H1 (cell line): Measurements from ENCODE around the gene PTCRA. TPM values are rescaled to one million over a fixed set of nuclear protein-coding genes. Genes with fewer than 3 reads are reported as not detected.

Experiments used
- CTCF ChIA-PET: fragments of 300-600 bp; sonication (Branson Sonifier 250); formaldehyde crosslinking; loops from one replicate; lab custom pipeline; 2021; ENCODE audit not compliant: partially characterized antibody; lab: Charles Lee
- POLR2A ChIA-PET: fragments of 300-600 bp; sonication (Branson Sonifier 250); formaldehyde crosslinking; loops from one replicate; lab custom pipeline; 2021; ENCODE audit warnings: inconsistent platforms; ENCODE audit not compliant: partially characterized antibody; lab: Charles Lee
- DNase-seq, 2 experiments: peaks; one replicate each; pipeline versions ENCODE4 v3.0.0 to v3.0.0-alpha.2; 2010 to 2022; ENCODE audit warnings: low spot score in 2 of 2, low read depth in 1 of 2, mixed read lengths in 1 of 2
- FAIRE-seq: peaks from 2 replicates; lab custom pipeline; 2011; peaks lifted over from hg19 to GRCh38; lab: Jason Lieb, UNC
- H2AFZ ChIP-seq: 2 replicates; pipeline ENCODE4 v1.8.1; 2012; ENCODE audit warnings: low read length, inconsistent platforms
- H2AK5ac ChIP-seq: 2 replicates; pipeline ENCODE4 v1.6.1; 2013; ENCODE audit warnings: low read depth, low read length
- H2BK120ac ChIP-seq: replicated peaks from 2 replicates; pipeline ENCODE3; 2013; ENCODE audit warnings: low read depth, low read length, inconsistent platforms
- H2BK12ac ChIP-seq: 2 replicates; pipeline ENCODE4 v1.6.1; 2013; ENCODE audit warnings: low read depth, low read length
- H2BK15ac ChIP-seq: 2 replicates; pipeline ENCODE4 v1.6.1; 2013; ENCODE audit warnings: low read length
- H2BK20ac ChIP-seq: 2 replicates; pipeline ENCODE4 v1.6.1; 2013; ENCODE audit warnings: low read length
- H2BK5ac ChIP-seq: 2 replicates; pipeline ENCODE4 v1.6.1; 2013; ENCODE audit warnings: low read depth, low read length
- H3K14ac ChIP-seq: 2 replicates; pipeline ENCODE4 v1.6.1; 2013; ENCODE audit warnings: inconsistent platforms; ENCODE audit not compliant: insufficient read length
- H3K18ac ChIP-seq: 2 replicates; pipeline ENCODE4 v1.6.1; 2013; ENCODE audit warnings: low read length; ENCODE audit errors: extremely low read depth
- H3K23ac ChIP-seq: 2 replicates; pipeline ENCODE4 v1.6.1; 2013; ENCODE audit warnings: inconsistent platforms; ENCODE audit not compliant: insufficient read length
- H3K23me2 ChIP-seq: 2 replicates; pipeline ENCODE4 v1.6.1; 2013; ENCODE audit warnings: low read depth, low read length
- H3K27ac ChIP-seq: 2 replicates; pipeline ENCODE4 v1.6.1; 2011; ENCODE audit warnings: low read depth, low read length, inconsistent platforms
- H3K27me3 ChIP-seq, 4 experiments: replicated peaks in 1 of 4; 1 replicate in 1 of 4; 2 replicates in 3 of 4; pipeline versions ENCODE4 v1.6.1 to v1.8.1; 2011 to 2013; ENCODE audit warnings: low read length in 3 of 4, mild to moderate bottlenecking in 3 of 4, inconsistent platforms in 2 of 4, mixed read lengths in 2 of 4, moderate library complexity in 1 of 4; ENCODE audit not compliant: control insufficient read depth in 3 of 4, insufficient read depth in 3 of 4; ENCODE audit errors: extremely low read depth in 1 of 4
- H3K36me3 ChIP-seq, 4 experiments: 2 replicates each; pipeline versions ENCODE4 v1.6.1 to v1.8.1; 2011 to 2013; ENCODE audit warnings: mild to moderate bottlenecking in 4 of 4, low read length in 3 of 4, moderate library complexity in 2 of 4, control low read depth in 1 of 4, inconsistent platforms in 1 of 4; ENCODE audit not compliant: insufficient read depth in 4 of 4, control insufficient read depth in 2 of 4
- H3K4ac ChIP-seq: replicated peaks from 2 replicates; pipeline ENCODE3; 2013; ENCODE audit warnings: low read length, low read depth, mixed read lengths, inconsistent platforms; ENCODE audit not compliant: insufficient read length
- H3K4me1 ChIP-seq, 4 experiments: replicated peaks in 1 of 4; 1 replicate in 1 of 4; 2 replicates in 3 of 4; pipeline versions ENCODE4 v1.6.1 to v1.8.1; 2011 to 2013; ENCODE audit warnings: low read length in 3 of 4, inconsistent platforms in 2 of 4, mixed read lengths in 1 of 4; ENCODE audit not compliant: insufficient read depth in 4 of 4, control insufficient read depth in 3 of 4
- H3K4me2 ChIP-seq, 2 experiments: 2 replicates each; pipeline versions ENCODE4 v1.6.1 to v1.8.1; 2011 to 2013; ENCODE audit warnings: low read depth in 2 of 2, low read length in 2 of 2, control low read depth in 1 of 2, inconsistent platforms in 1 of 2, mild to moderate bottlenecking in 1 of 2; ENCODE audit not compliant: insufficient read depth in 1 of 2
- H3K4me3 ChIP-seq, 4 experiments: fragments of 200-600, 300-600 bp in 1 of 4; sonication (generic), shearing (Covaris generic), sonication (Bioruptor Twin) in 1 of 4; 2 replicates each; pipeline versions ENCODE4 v1.5.1 to v1.8.1; 2011 to 2016; ENCODE audit warnings: low read length in 4 of 4, low read depth in 3 of 4, control low read depth in 2 of 4, inconsistent platforms in 2 of 4, mild to moderate bottlenecking in 2 of 4, mixed read lengths in 1 of 4, moderate library complexity in 1 of 4; ENCODE audit not compliant: insufficient read depth in 2 of 4; ENCODE audit errors: extremely low read depth in 1 of 4
- H3K56ac ChIP-seq: replicated peaks from 2 replicates; pipeline ENCODE3; 2013; ENCODE audit warnings: low read depth, mild to moderate bottlenecking, mixed read lengths, low read length, inconsistent platforms; ENCODE audit not compliant: insufficient read length
- H3K79me1 ChIP-seq: 2 replicates; pipeline ENCODE4 v1.6.1; 2013; ENCODE audit warnings: low read depth, low read length, control low read depth
- H3K79me2 ChIP-seq, 2 experiments: 2 replicates each; pipeline versions ENCODE4 v1.6.1 to v1.8.1; 2012 to 2013; ENCODE audit warnings: low read length in 2 of 2, mild to moderate bottlenecking in 2 of 2, inconsistent platforms in 1 of 2; ENCODE audit not compliant: insufficient read depth in 2 of 2, control insufficient read depth in 1 of 2
- H3K9ac ChIP-seq, 4 experiments: replicated peaks in 1 of 4; 1 replicate in 1 of 4; 2 replicates in 3 of 4; pipeline versions ENCODE4 v1.6.1 to v1.8.1; 2011 to 2013; ENCODE audit warnings: low read depth in 3 of 4, low read length in 3 of 4, control low read depth in 2 of 4, mild to moderate bottlenecking in 2 of 4, moderate library complexity in 2 of 4, inconsistent platforms in 1 of 4; ENCODE audit errors: extremely low read depth in 1 of 4
- H3K9me3 ChIP-seq, 2 experiments: 2 replicates each; pipeline versions ENCODE4 v1.6.1 to v1.8.1; 2012 to 2013; ENCODE audit warnings: mild to moderate bottlenecking in 2 of 2, moderate library complexity in 2 of 2, control low read depth in 1 of 2, inconsistent platforms in 1 of 2, low read depth in 1 of 2, low read length in 1 of 2, mixed read lengths in 1 of 2; ENCODE audit not compliant: insufficient read depth in 2 of 2
- H4K20me1 ChIP-seq, 2 experiments: replicated peaks in 1 of 2; 2 replicates each; pipeline versions ENCODE3 to v1.8.1; 2011 to 2013; ENCODE audit warnings: inconsistent platforms in 2 of 2, low read length in 2 of 2, mild to moderate bottlenecking in 1 of 2; ENCODE audit not compliant: insufficient read depth in 2 of 2, control insufficient read depth in 1 of 2
- H4K5ac ChIP-seq: 2 replicates; pipeline ENCODE4 v1.6.1; 2013; ENCODE audit warnings: low read length, low read depth, mixed read lengths, inconsistent platforms; ENCODE audit not compliant: insufficient read length
- H4K8ac ChIP-seq: 2 replicates; pipeline ENCODE4 v1.8.0; 2013; ENCODE audit warnings: mild to moderate bottlenecking, moderate library complexity, low read length, inconsistent platforms; ENCODE audit not compliant: insufficient read depth; ENCODE audit errors: extremely low read depth
- H4K91ac ChIP-seq: replicated peaks from 2 replicates; pipeline ENCODE3; 2013; ENCODE audit warnings: low read length, mixed read lengths, inconsistent platforms; ENCODE audit not compliant: insufficient read length
- CHD1 ChIP-seq: IDR thresholded peaks from 2 replicates; pipeline ENCODE4 v1.6.1; 2012; ENCODE audit warnings: low read depth, low read length, improper control_type of control experiment
- FOSL1 ChIP-seq: IDR thresholded peaks from 2 replicates; pipeline ENCODE4 v1.6.1; 2011; ENCODE audit warnings: mild to moderate bottlenecking, low read depth, low read length, moderate library complexity; ENCODE audit not compliant: insufficient read depth
- KDM1A ChIP-seq: fragments of 200-600, 300-600 bp; sonication (generic); IDR thresholded peaks from 2 replicates; pipeline ENCODE4 v1.7.1; 2016; ENCODE audit warnings: mild to moderate bottlenecking, low read length, borderline replicate concordance
- POLR2AphosphoS5 ChIP-seq: IDR thresholded peaks from 2 replicates; pipeline ENCODE4 v1.6.1; 2011; ENCODE audit warnings: low read depth, low read length
- RNF2 ChIP-seq: fragments of 200-900, 300-1000 bp; sonication (generic); IDR thresholded peaks from 2 replicates; pipeline ENCODE4 v1.7.1; 2016; ENCODE audit warnings: borderline replicate concordance, low read depth, mild to moderate bottlenecking, antibody characterized with exemption, low read length; ENCODE audit not compliant: poor library complexity, severe bottlenecking; ENCODE audit errors: missing control alignments
- SIN3A ChIP-seq, 2 experiments: IDR thresholded peaks in 1 of 2; conservative IDR thresholded peaks in 1 of 2; 2 replicates each; pipeline ENCODE4 v1.6.1; 2011 to 2012; ENCODE audit warnings: low read length in 2 of 2, improper control_type of control experiment in 1 of 2, low read depth in 1 of 2, mild to moderate bottlenecking in 1 of 2
- SUZ12 ChIP-seq: fragments of 200-600 bp; sonication (generic); IDR thresholded peaks from 2 replicates; pipeline ENCODE4 v1.6.1; 2012; ENCODE audit warnings: mild to moderate bottlenecking, inconsistent platforms, low read length, moderate library complexity, mixed read lengths
- TEAD4 ChIP-seq: IDR thresholded peaks from 2 replicates; pipeline ENCODE4 v1.6.1; 2012; ENCODE audit warnings: low read depth, low read length, inconsistent platforms, mixed read lengths
- WGBS, 2 experiments: shearing (Covaris generic) in 1 of 2; methylation state at CpG; one replicate each; pipeline versions ENCODE4 v1.1.6 to v1.1.7; 2013 to 2015; ENCODE audit warnings: low lambda C conversion rate in 2 of 2, mixed read lengths in 2 of 2, inconsistent platforms in 1 of 2, low coverage in 1 of 2, missing lambda C conversion rate in 1 of 2; ENCODE audit not compliant: insufficient replicate concordance in 2 of 2, insufficient coverage in 1 of 2, insufficient read length in 1 of 2; ENCODE audit errors: extremely low coverage in 1 of 2, missing lambda C conversion rate in 1 of 2; 5-methylcytosine and 5-hydroxymethylcytosine counted together
- polyA plus RNA-seq, 7 experiments: library from polyadenylated mRNA; depleted of rRNA in 3 of 7; stranded (reverse) in 5 of 7; unstranded in 2 of 7; fragments of >200 nt in 5 of 7; fragments of 200-250 nt in 2 of 7; gene quantifications; 1 replicate in 5 of 7; 2 replicates in 1 of 7; 4 replicates in 1 of 7; pipeline versions ENCODE4 v1.2.1 to v1.2.3, GENCODE V29; 2011 to 2013; ENCODE audit warnings: missing spikeins in 2 of 7, mixed read lengths in 2 of 7
- total RNA-seq: library from RNA; stranded (reverse); fragmentation: NEBNext Ultra II Directional; extraction: Animal tissue kit (Norgen Biotek cat#: 25700); gene quantifications from 2 replicates; pipeline ENCODE4 v1.2.1, GENCODE V29; 2021

The PTCRA gene
- total and polyA plus RNA-seq, 2 of the 8 experiments (the other 6 are each of a cell fraction or from before 2014, with no cell fraction given): not detected

GRCh38 chr6:42938987-42939809 is 23.3 kb downstream of the PTCRA start:
- no peak overlapping the region for H3K4me3 ChIP-seq
- no peak for TF ChIP-seq SUZ12
- no peak for TF ChIP-seq SIN3A (conservative IDR thresholded peaks at IDR 0.05 in 1 of 2, IDR thresholded peaks at IDR 0.05 in 1 of 2; ENCODE audit: low read depth in 1 of 2, low read length in 2 of 2)
- TF ChIP-seq POLR2AphosphoS5: peak; percentile 22; the same call in 1 of the 2 replicates
- TF ChIP-seq CHD1: no peak
- TF ChIP-seq KDM1A: no peak
- TF ChIP-seq TEAD4: no peak
- TF ChIP-seq FOSL1: no peak
- TF ChIP-seq RNF2: no peak
- H3K9me3 ChIP-seq: no peaks in the 10 kb centered on the region
- no peak overlapping the region for H4K91ac ChIP-seq
- no peaks in the 10 kb centered on the region for H3K27me3 ChIP-seq
- H3K23me2 ChIP-seq: no peaks in the 10 kb centered on the region
- H3K4ac ChIP-seq: no peak overlapping the region
- H2BK15ac ChIP-seq: no peak overlapping the region
- H4K5ac ChIP-seq: no peak overlapping the region
- no peak overlapping the region for H2BK20ac ChIP-seq
- H4K20me1 ChIP-seq: peaks cover 0 to 2% of the 10 kb centered on the region in 2 experiments
- peak overlapping the region in 1 of 2 experiments; percentile 13; a peak in 1 of 4 replicates for H3K4me2 ChIP-seq
- DNase-seq (no peak), FAIRE-seq (no peak)
- no peak overlapping the region for H2BK12ac ChIP-seq
- CTCF ChIA-PET: interaction anchor here (1.0 to 1.4 kb wide), 3 partner anchors 28 to 72 kb away, joined by 3 to 5 read pairs (median 4); no protein-coding TSS in a partner anchor
- no peak overlapping the region for H4K8ac ChIP-seq
- H3K9ac ChIP-seq: no peak overlapping the region; a peak in 1 of 7 replicates
- no peak overlapping the region for H3K18ac ChIP-seq
- H3K79me2 ChIP-seq: peaks cover 0 to 9% of the 10 kb centered on the region in 2 experiments; a peak in 2 of 4 replicates
- peaks cover 3 to 40% (median 20%) of the 10 kb centered on the region in 4 experiments; a peak in 7 of 8 replicates for H3K36me3 ChIP-seq
- H3K23ac ChIP-seq: no peak overlapping the region
- peaks cover 0 to 6% (median 1%) of the 10 kb centered on the region in 4 experiments; a peak in 4 of 7 replicates for H3K4me1 ChIP-seq
- H3K56ac ChIP-seq: no peak overlapping the region
- POLR2A ChIA-PET: interaction anchor here (0.9 to 2.2 kb wide), 6 partner anchors 10 to 204 kb away, joined by 3 to 13 read pairs (median 4); partner anchors contain the start of genes CNPY3 and GNMT
- 86% methylated on average over 8 of the region's 9 CpGs; no CpG with 5 or more reads in 1 of the 2 experiments for WGBS, 2 experiments
- no peak overlapping the region for H2BK120ac ChIP-seq
- no peak overlapping the region for H3K27ac ChIP-seq
- no peak overlapping the region for H3K14ac ChIP-seq
- H2BK5ac ChIP-seq: peak overlapping the region; percentile 32; the same call in 1 of the 2 replicates
- H2AFZ ChIP-seq: no peak overlapping the region
- no peak overlapping the region; the same call in 1 of the 2 replicates for H2AK5ac ChIP-seq
- peaks cover 2% of the 10 kb centered on the region; the same call in 1 of the 2 replicates for H3K79me1 ChIP-seq
